OCI-LY1 (cell line): ENCODE data around the gene OR51G2.

Source experiments
- H2AFZ ChIP-seq: fragments of 200-600 bp; sonication (generic), shearing (Covaris generic); 2 replicates; pipeline ENCODE4 v1.6.0; 2014; ENCODE audit warnings: antibody characterized with exemption, mild to moderate bottlenecking, low read length
- H3F3A ChIP-seq: fragments of 200-600 bp; sonication (generic), shearing (Covaris generic); 2 replicates; pipeline ENCODE4 v1.6.0; 2014; ENCODE audit warnings: mild to moderate bottlenecking, antibody characterized with exemption, low read length, moderate library complexity; ENCODE audit not compliant: insufficient read depth
- H3K27ac ChIP-seq: fragments of 200-600 bp; sonication (generic); 2 replicates; pipeline ENCODE4 v1.5.1; 2014; ENCODE audit warnings: low read length, mixed run types, mild to moderate bottlenecking, low read depth; ENCODE audit not compliant: poor library complexity, severe bottlenecking
- H3K27me3 ChIP-seq: fragments of 200-600 bp; sonication (generic); 2 replicates; pipeline ENCODE4 v1.6.0; 2014; ENCODE audit warnings: antibody characterized with exemption, mild to moderate bottlenecking, low read length, moderate library complexity; ENCODE audit not compliant: insufficient read depth
- H3K36me3 ChIP-seq: fragments of 200-600 bp; sonication (generic); 2 replicates; pipeline ENCODE4 v1.6.1; 2014; ENCODE audit warnings: mild to moderate bottlenecking, antibody characterized with exemption, low read length, moderate library complexity, mixed read lengths; ENCODE audit not compliant: insufficient read depth
- H3K4me1 ChIP-seq: fragments of 200-600 bp; sonication (generic); 2 replicates; pipeline ENCODE4 v1.5.1; 2014; ENCODE audit warnings: mild to moderate bottlenecking, low read length, moderate library complexity; ENCODE audit not compliant: insufficient read depth, severe bottlenecking
- H3K4me2 ChIP-seq: fragments of 200-600 bp; sonication (generic), shearing (Covaris generic); 2 replicates; pipeline ENCODE4 v1.6.1; 2014; ENCODE audit warnings: low read length
- H3K4me3 ChIP-seq: fragments of 200-600 bp; sonication (generic); 2 replicates; pipeline ENCODE4 v1.5.1; 2014; ENCODE audit warnings: low read length, low read depth, mild to moderate bottlenecking, mixed read lengths; ENCODE audit not compliant: poor library complexity, severe bottlenecking
- H3K79me2 ChIP-seq: fragments of 200-600 bp; shearing (Covaris generic); 2 replicates; pipeline ENCODE4 v1.6.1; 2016; ENCODE audit warnings: mixed run types, low read length, mixed read lengths; ENCODE audit not compliant: insufficient read depth
- H3K9ac ChIP-seq: fragments of 200-600 bp; sonication (generic), shearing (Covaris generic); 2 replicates; pipeline ENCODE4 v1.6.1; 2014; ENCODE audit warnings: mild to moderate bottlenecking, low read length, mixed read lengths
- H3K9me2 ChIP-seq: fragments of 200-600 bp; sonication (generic), shearing (Covaris generic); 2 replicates; pipeline ENCODE4 v1.6.1; 2014; ENCODE audit warnings: low read depth, mild to moderate bottlenecking, low read length, mixed read lengths
- H3K9me3 ChIP-seq: fragments of 200-600 bp; shearing (Covaris generic); 2 replicates; pipeline ENCODE4 v1.6.1; 2014; ENCODE audit warnings: low read length, mixed read lengths
- H4K20me1 ChIP-seq: fragments of 200-600 bp; sonication (generic), shearing (Covaris generic); 2 replicates; pipeline ENCODE4 v1.6.0; 2016; ENCODE audit warnings: mild to moderate bottlenecking, low read length; ENCODE audit not compliant: insufficient read depth
- EZH2 ChIP-seq: fragments of 200-600 bp; sonication (generic), shearing (Covaris generic); IDR thresholded peaks from 2 replicates; pipeline ENCODE4 v1.8.0; 2017; ENCODE audit warnings: borderline replicate concordance, mixed run types, mild to moderate bottlenecking, antibody characterized with exemption, low read length, moderate library complexity, mixed read lengths
- TF ChIP-seq, protein P1 (sequence below): fragments of 200-600 bp; sonication (generic), shearing (Covaris generic); IDR thresholded peaks from 2 replicates; pipeline ENCODE4 v1.5.1; 2017; ENCODE audit warnings: mild to moderate bottlenecking, antibody characterized with exemption, low read length, moderate library complexity, mixed read lengths

OR51G2 gene

DNA sequence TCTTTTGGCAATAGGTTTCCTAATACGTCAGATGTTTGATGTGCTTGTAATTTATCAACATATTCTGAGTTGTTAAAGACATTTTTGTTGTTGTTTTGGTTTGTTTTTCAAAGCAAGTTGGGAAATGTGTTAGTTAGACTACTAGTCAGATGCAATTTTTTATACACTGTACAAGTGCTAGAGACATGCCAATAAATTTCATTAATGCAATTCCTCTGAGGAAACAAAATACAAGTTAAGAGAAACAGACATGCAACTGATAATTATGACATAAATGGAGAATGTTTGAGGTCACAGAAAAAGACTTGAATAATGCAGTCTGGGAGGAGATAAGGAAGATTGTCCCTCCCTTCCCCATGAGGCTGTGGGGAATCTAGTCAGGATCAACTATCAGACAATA lies 31.6 kb downstream of the OR51G2 start:
- Histone ChIP-seq H4K20me1 (no peaks in the 10 kb centered on the region), H3K4me3 (no peak overlapping the region), H3F3A (no peaks in the 10 kb centered on the region), H3K9ac (no peak overlapping the region), H2AFZ (no peak overlapping the region), H3K4me2 (no peak overlapping the region), H3K4me1 (no peaks in the 10 kb centered on the region), H3K27ac (no peak overlapping the region), H3K27me3 (no peaks in the 10 kb centered on the region), H3K9me2 (no peaks in the 10 kb centered on the region), H3K9me3 (no peaks in the 10 kb centered on the region), H3K36me3 (no peaks in the 10 kb centered on the region), H3K79me2 (no peaks in the 10 kb centered on the region)
- no peak for TF ChIP-seq EZH2
- TF ChIP-seq, protein P1, sequence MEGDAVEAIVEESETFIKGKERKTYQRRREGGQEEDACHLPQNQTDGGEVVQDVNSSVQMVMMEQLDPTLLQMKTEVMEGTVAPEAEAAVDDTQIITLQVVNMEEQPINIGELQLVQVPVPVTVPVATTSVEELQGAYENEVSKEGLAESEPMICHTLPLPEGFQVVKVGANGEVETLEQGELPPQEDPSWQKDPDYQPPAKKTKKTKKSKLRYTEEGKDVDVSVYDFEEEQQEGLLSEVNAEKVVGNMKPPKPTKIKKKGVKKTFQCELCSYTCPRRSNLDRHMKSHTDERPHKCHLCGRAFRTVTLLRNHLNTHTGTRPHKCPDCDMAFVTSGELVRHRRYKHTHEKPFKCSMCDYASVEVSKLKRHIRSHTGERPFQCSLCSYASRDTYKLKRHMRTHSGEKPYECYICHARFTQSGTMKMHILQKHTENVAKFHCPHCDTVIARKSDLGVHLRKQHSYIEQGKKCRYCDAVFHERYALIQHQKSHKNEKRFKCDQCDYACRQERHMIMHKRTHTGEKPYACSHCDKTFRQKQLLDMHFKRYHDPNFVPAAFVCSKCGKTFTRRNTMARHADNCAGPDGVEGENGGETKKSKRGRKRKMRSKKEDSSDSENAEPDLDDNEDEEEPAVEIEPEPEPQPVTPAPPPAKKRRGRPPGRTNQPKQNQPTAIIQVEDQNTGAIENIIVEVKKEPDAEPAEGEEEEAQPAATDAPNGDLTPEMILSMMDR = no peak

DNA sequence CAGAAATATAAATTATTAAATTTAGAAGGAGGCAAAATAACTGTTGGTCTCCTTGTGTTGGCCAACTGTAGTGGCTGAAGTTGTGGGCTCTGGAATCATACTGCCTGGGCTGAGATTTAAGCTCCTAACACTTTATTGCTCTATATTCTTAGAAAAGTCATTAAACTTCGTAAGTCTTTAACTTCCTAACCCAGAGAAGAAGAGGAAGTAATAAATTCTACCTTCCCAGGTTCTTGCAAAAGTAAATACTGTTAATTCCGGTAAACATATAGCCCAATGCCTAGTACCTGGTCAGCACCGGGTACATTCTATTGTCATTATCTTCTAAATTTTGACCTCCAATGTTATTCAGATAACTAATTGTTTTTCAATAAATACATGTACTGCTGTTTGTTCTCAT lies 33.0 kb downstream of the OR51G2 start:
- no peak overlapping the region for H3K27ac ChIP-seq
- H3F3A ChIP-seq = no peaks in the 10 kb centered on the region
- no peaks in the 10 kb centered on the region for H3K27me3 ChIP-seq
- no peaks in the 10 kb centered on the region for H4K20me1 ChIP-seq
- no peaks in the 10 kb centered on the region for H3K9me3 ChIP-seq
- H3K9me2 ChIP-seq = no peaks in the 10 kb centered on the region
- TF ChIP-seq, protein P1 = no peak
- TF ChIP-seq EZH2 = no peak
- no peaks in the 10 kb centered on the region for H3K36me3 ChIP-seq
- no peaks in the 10 kb centered on the region for H3K79me2 ChIP-seq
- no peak overlapping the region for H2AFZ ChIP-seq
- H3K9ac ChIP-seq = no peak overlapping the region
- no peak overlapping the region for H3K4me3 ChIP-seq
- H3K4me1 ChIP-seq = no peaks in the 10 kb centered on the region
- no peak overlapping the region for H3K4me2 ChIP-seq

DNA sequence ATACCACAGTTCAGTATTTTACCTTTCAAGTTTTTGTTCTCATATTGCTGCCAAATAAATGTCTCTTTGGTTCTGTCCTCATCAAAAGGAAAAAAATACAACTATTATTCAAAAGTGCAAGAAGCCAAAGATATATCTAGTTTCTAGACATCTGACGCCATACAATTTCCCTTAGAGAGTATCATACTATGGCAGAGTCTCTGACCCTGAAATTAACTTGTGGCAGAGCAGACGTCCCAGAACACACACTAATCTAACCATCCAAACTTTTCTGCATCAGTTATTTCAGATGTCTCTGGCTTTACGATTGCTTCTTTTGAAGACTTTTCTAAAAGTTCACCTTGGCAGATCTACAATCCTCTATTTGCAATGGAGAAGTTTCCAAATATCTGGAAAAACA lies 34.8 kb downstream of the OR51G2 start:
- Histone ChIP-seq H2AFZ (no peak overlapping the region), H3K4me2 (no peak overlapping the region), H3K4me1 (no peaks in the 10 kb centered on the region), H3K79me2 (no peaks in the 10 kb centered on the region), H3F3A (no peaks in the 10 kb centered on the region), H4K20me1 (no peaks in the 10 kb centered on the region), H3K4me3 (no peak overlapping the region), H3K27ac (no peak overlapping the region), H3K36me3 (no peaks in the 10 kb centered on the region), H3K27me3 (no peaks in the 10 kb centered on the region), H3K9me2 (no peaks in the 10 kb centered on the region), H3K9me3 (no peaks in the 10 kb centered on the region), H3K9ac (no peak overlapping the region)
- no peak for TF ChIP-seq EZH2
- TF ChIP-seq, protein P1 = no peak
